HepG2 (cell line): Measurements from ENCODE around the gene SATB2. TPM values are rescaled to one million over a fixed set of nuclear protein-coding genes. Genes with fewer than 3 reads are reported as not detected.
A peak's percentile ranks its signal among the peaks of the same experiment; 100 is the strongest.

Experiments
- ATAC-seq: fragments of 200-7000 bp; cut with Tn5 transposase; 3 replicates; pipeline ENCODE4 v1.9.1; 2020; ENCODE audit warnings: mild to moderate bottlenecking, moderate library complexity
- BruUV-seq: library from RNA; stranded (reverse); fragments of 400-500 nt; replicated peaks from 2 replicates; lab custom pipeline; 2021; lab: Mats Ljungman, UMichigan
- CTCF ChIA-PET: fragments of 300-600 bp; formaldehyde crosslinking; extraction: SDS; loops from one replicate; lab custom pipeline; 2021; ENCODE audit warnings: low total read pairs, inconsistent platforms, low intra/inter-chr PET ratio; lab: Yijun Ruan, JAX
- POLR2A ChIA-PET: fragments of 350-600 bp; sonication (Branson Sonifier 250); formaldehyde crosslinking; loops from one replicate; lab custom pipeline; 2020; ENCODE audit warnings: antibody characterized with exemption, inconsistent platforms; lab: Yijun Ruan, JAX
- DNase-seq: peaks from one replicate; pipeline ENCODE4 v3.0.0-alpha.2; 2015; ENCODE audit warnings: low spot score
- FAIRE-seq: peaks from 3 replicates; lab custom pipeline; 2011; peaks lifted over from hg19 to GRCh38; lab: Jason Lieb, UNC
- H2AFZ ChIP-seq: one replicate; pipeline ENCODE4 v1.6.1; 2011; ENCODE audit warnings: low read length, inconsistent platforms
- H3K27ac ChIP-seq: fragments of 300-600 bp; 3 replicates; pipeline ENCODE4 v1.8.0; 2011; ENCODE audit warnings: mixed run types, mild to moderate bottlenecking, mixed read lengths, low read length, inconsistent platforms; ENCODE audit not compliant: insufficient read depth; ENCODE audit errors: extremely low read length
- H3K27me3 ChIP-seq, 2 experiments: fragments of 200-600 bp in 1 of 2; 2 replicates in 1 of 2; 3 replicates in 1 of 2; pipeline versions ENCODE4 v1.6.0 to v1.8.0; 2011; ENCODE audit warnings: low read length in 2 of 2, mild to moderate bottlenecking in 2 of 2, moderate library complexity in 2 of 2, inconsistent platforms in 1 of 2; ENCODE audit not compliant: insufficient read depth in 2 of 2, control insufficient read depth in 1 of 2
- H3K36me3 ChIP-seq, 2 experiments: fragments of 200-600 bp in 1 of 2; replicated peaks in 1 of 2; 2 replicates in 1 of 2; 3 replicates in 1 of 2; pipeline versions ENCODE4 v1.5.1 to v1.8.0; 2011; ENCODE audit warnings: low read length in 2 of 2, inconsistent platforms in 1 of 2; ENCODE audit not compliant: insufficient read depth in 2 of 2, control insufficient read depth in 1 of 2
- H3K4me1 ChIP-seq: 2 replicates; pipeline ENCODE4 v1.5.1; 2012; ENCODE audit warnings: low read length, inconsistent platforms; ENCODE audit not compliant: insufficient read depth
- H3K4me2 ChIP-seq: 2 replicates; pipeline ENCODE4 v1.6.0; 2011; ENCODE audit warnings: low read depth, low read length, inconsistent platforms
- H3K4me3 ChIP-seq, 3 experiments: fragments of 200-600 bp in 1 of 3; sonication (generic), shearing (Covaris generic) in 1 of 3; replicated peaks in 1 of 3; 2 replicates each; pipeline ENCODE4 v1.5.1; 2011 to 2016; ENCODE audit warnings: low read length in 3 of 3, inconsistent platforms in 2 of 3, low read depth in 2 of 3, mild to moderate bottlenecking in 2 of 3, control low read depth in 1 of 3, mixed read lengths in 1 of 3; ENCODE audit not compliant: insufficient read depth in 1 of 3
- H3K79me2 ChIP-seq: one replicate; pipeline ENCODE4 v1.6.1; 2011; ENCODE audit warnings: low read length, inconsistent platforms; ENCODE audit not compliant: insufficient read depth
- H3K9ac ChIP-seq: 2 replicates; pipeline ENCODE4 v1.6.0; 2011; ENCODE audit warnings: mild to moderate bottlenecking, low read depth, low read length, inconsistent platforms; ENCODE audit not compliant: insufficient read depth
- H3K9me3 ChIP-seq: 2 replicates; pipeline ENCODE4 v1.5.1; 2012; ENCODE audit warnings: mild to moderate bottlenecking, low read length
- H4K20me1 ChIP-seq: 2 replicates; pipeline ENCODE4 v1.6.0; 2011; ENCODE audit warnings: inconsistent platforms, mild to moderate bottlenecking, low read length, moderate library complexity; ENCODE audit not compliant: insufficient read depth
- ARNT2 ChIP-seq: sonication (generic); formaldehyde crosslinking; IDR thresholded peaks from 2 replicates; pipeline ENCODE4 v1.8.0; 2022; ENCODE audit warnings: mild to moderate bottlenecking, low read depth, missing genetic modification reagents, moderate library complexity
- HIVEP1 ChIP-seq: sonication (generic); formaldehyde crosslinking; IDR thresholded peaks from 2 replicates; pipeline ENCODE4 v1.4.0; 2020; ENCODE audit warnings: mild to moderate bottlenecking, missing genetic modification reagents
- JDP2 ChIP-seq: sonication (generic); formaldehyde crosslinking; IDR thresholded peaks from 2 replicates; pipeline ENCODE4 v1.8.1; 2022; ENCODE audit warnings: missing genetic modification reagents, borderline replicate concordance
- KDM3A ChIP-seq: IDR thresholded peaks from 2 replicates; pipeline ENCODE4 v1.6.1; 2018; ENCODE audit warnings: low read depth, missing compliant biosample characterization
- PLRG1 ChIP-seq: fragments of 450-650 bp; conservative IDR thresholded peaks from 2 replicates; pipeline ENCODE4 v1.6.1; 2016
- SAFB2 ChIP-seq: sonication (generic); formaldehyde crosslinking; IDR thresholded peaks from 2 replicates; pipeline ENCODE4 v1.5.1; 2020; ENCODE audit warnings: missing genetic modification reagents, low read depth, mild to moderate bottlenecking, borderline replicate concordance
- SKI ChIP-seq: fragments of 450-650 bp; IDR thresholded peaks from one replicate; pipeline ENCODE4 v1.6.1; 2018; ENCODE audit warnings: mild to moderate bottlenecking; ENCODE audit not compliant: partially characterized antibody
- SNAPC2 ChIP-seq: sonication (generic); formaldehyde crosslinking; IDR thresholded peaks from 2 replicates; pipeline ENCODE4 v1.8.1; 2022; ENCODE audit warnings: mild to moderate bottlenecking, missing genetic modification reagents
- SP1 ChIP-seq, 2 experiments: fragments of 450-650 bp in 1 of 2; sonication (generic) in 1 of 2; formaldehyde crosslinking in 1 of 2; IDR thresholded peaks; 2 replicates each; pipeline versions ENCODE4 v1.4.0 to v1.6.1; 2016 to 2020; ENCODE audit warnings: missing genetic modification reagents in 1 of 2
- SP5 ChIP-seq: IDR thresholded peaks from 2 replicates; pipeline ENCODE4 v1.6.1; 2016; ENCODE audit warnings: low read depth, borderline replicate concordance
- ZKSCAN8 ChIP-seq: IDR thresholded peaks from 2 replicates; pipeline ENCODE4 v1.6.1; 2016; ENCODE audit warnings: borderline replicate concordance, missing genetic modification reagents, missing compliant biosample characterization
- ZNF160 ChIP-seq: sonication (generic); formaldehyde crosslinking; IDR thresholded peaks from 2 replicates; pipeline ENCODE4 v1.8.0; 2022; ENCODE audit warnings: mild to moderate bottlenecking, inconsistent platforms, missing genetic modification reagents
- WGBS: methylation state at CpG from one replicate; pipeline ENCODE4 v1.1.6; 2017; ENCODE audit warnings: low lambda C conversion rate; 5-methylcytosine and 5-hydroxymethylcytosine counted together
- in situ Hi-C: cut with HindIII; loops from 2 replicates; pipeline ENCODE4 v1.10.0; 2017; ENCODE audit warnings: low pct_unique_long_range_greater_than_20kb; ENCODE audit not compliant: extremely low pct_ligation_motif_present
- intact Hi-C: fragments of 100-400 bp; cut with micrococcal nuclease; formaldehyde crosslinking; loops from one replicate; pipeline ENCODE4 v1.10.0; 2022; ENCODE audit not compliant: unreplicated experiment
- polyA plus RNA-seq, 8 experiments: library from polyadenylated mRNA; depleted of rRNA in 3 of 8; stranded (reverse) in 7 of 8; unstranded in 1 of 8; fragments of >200 nt; fragmentation: Illumina TruSeq in 4 of 8; extraction: Trizol in 4 of 8; gene quantifications; 2 replicates each; pipeline versions ENCODE4 v1.2.1 to v1.2.3, GENCODE V29; 2011 to 2016; ENCODE audit warnings: low read depth in 4 of 8, missing spikeins in 1 of 8, mixed read lengths in 1 of 8; ENCODE audit not compliant: insufficient read depth in 1 of 8
- total RNA-seq, 5 experiments: library from RNA; depleted of rRNA; stranded (reverse); fragments of >200 nt; fragmentation: Illumina TruSeq; extraction: Trizol; gene quantifications; 2 replicates each; pipeline ENCODE4 v1.2.3, GENCODE V29; 2016; ENCODE audit warnings: low read depth in 1 of 5
- TF ChIP-seq, protein P1 (sequence below): sonication (generic); formaldehyde crosslinking; IDR thresholded peaks from 2 replicates; pipeline ENCODE4 v1.4.0; 2020; ENCODE audit warnings: mild to moderate bottlenecking, missing genetic modification reagents
- TF ChIP-seq, protein P2 (sequence below): sonication (generic); formaldehyde crosslinking; IDR thresholded peaks from 2 replicates; pipeline ENCODE4 v1.4.0; 2020; ENCODE audit warnings: low read depth, missing genetic modification reagents

Gene SATB2
- total and polyA plus RNA-seq, 2 of the 13 experiments (the other 11 are each of a cell fraction or from before 2014, with no cell fraction given) = 2.5 to 5.5 TPM

DNA sequence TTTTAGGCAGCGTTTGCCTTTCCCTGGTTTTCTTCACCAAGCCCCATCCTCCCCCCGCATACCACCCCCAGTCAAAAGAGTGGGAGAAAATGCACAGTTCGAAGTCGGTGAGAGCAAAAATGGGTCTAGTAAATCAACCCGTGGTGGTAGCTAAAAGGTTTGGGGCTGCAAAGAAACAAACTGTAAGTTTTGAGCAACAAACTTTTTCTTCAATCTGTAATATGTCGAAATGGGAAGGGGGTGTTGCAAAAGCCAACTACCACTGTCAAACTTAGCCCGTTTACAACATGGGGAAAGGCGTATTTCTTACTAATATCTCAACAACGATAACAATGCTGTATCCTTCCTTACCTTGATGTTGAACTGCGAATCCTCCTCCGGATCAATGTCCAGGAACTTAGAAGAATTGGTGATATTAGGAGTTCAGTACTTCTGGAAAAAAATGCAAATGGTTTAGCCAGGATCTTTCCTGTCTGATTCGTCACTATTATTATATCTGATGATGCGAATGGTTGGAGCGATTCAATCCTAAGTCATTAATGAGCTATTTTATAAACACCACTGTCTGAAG lies 2.4 kb upstream of the SATB2 start:
- 17% methylated on average over 14 of the region's 14 CpGs for WGBS
- DNase-seq (no peak), ATAC-seq (no peak), FAIRE-seq (no peak)
- Histone ChIP-seq H3K4me1 (peaks cover 47% of the 10 kb centered on the region), H2AFZ (peak overlapping the region; percentile 99), H3K27me3 (peaks cover 7 to 67% of the 10 kb centered on the region in 2 experiments; a peak in 4 of 5 replicates), H3K4me2 (peak overlapping the region; percentile 99), H3K9ac (peak overlapping the region; percentile 70), H4K20me1 (no peaks in the 10 kb centered on the region), H3K4me3 (peak overlapping the region; percentile 67 to 90 (median 68)), H3K79me2 (no peaks in the 10 kb centered on the region), H3K9me3 (no peaks in the 10 kb centered on the region), H3K36me3 (no peaks in the 10 kb centered on the region), H3K27ac (peak overlapping the region; percentile 72)
- in situ Hi-C loops = no loop called here
- TSS peak; percentile 79 for BruUV-seq
- ChIA-PET CTCF (no interaction called here), POLR2A (interaction anchor here (1.0 kb wide), 1 partner anchor 11 kb away, joined by 6 read pairs; no protein-coding TSS in a partner anchor)
- intact Hi-C loops = loop anchor here (5.0 kb wide), 1 partner anchor 438 kb away; no protein-coding TSS in a partner anchor
- TF ChIP-seq, protein P1, sequence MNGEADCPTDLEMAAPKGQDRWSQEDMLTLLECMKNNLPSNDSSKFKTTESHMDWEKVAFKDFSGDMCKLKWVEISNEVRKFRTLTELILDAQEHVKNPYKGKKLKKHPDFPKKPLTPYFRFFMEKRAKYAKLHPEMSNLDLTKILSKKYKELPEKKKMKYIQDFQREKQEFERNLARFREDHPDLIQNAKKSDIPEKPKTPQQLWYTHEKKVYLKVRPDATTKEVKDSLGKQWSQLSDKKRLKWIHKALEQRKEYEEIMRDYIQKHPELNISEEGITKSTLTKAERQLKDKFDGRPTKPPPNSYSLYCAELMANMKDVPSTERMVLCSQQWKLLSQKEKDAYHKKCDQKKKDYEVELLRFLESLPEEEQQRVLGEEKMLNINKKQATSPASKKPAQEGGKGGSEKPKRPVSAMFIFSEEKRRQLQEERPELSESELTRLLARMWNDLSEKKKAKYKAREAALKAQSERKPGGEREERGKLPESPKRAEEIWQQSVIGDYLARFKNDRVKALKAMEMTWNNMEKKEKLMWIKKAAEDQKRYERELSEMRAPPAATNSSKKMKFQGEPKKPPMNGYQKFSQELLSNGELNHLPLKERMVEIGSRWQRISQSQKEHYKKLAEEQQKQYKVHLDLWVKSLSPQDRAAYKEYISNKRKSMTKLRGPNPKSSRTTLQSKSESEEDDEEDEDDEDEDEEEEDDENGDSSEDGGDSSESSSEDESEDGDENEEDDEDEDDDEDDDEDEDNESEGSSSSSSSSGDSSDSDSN (CRISPR knock-in tag) = no peak
- TF ChIP-seq PLRG1 = no peak
- no peak; the same call in 1 of the 2 replicates for TF ChIP-seq KDM3A
- TF ChIP-seq SP1 (IDR thresholded peaks at IDR 0.05) = no peak
- peak; percentile 9; the same call in 1 of the 2 replicates for TF ChIP-seq SP1 (CRISPR knock-in tag; IDR thresholded peaks at IDR 0.05)
- no peak for TF ChIP-seq HIVEP1 (CRISPR knock-in tag)
- TF ChIP-seq SAFB2 (CRISPR knock-in tag) = no peak
- TF ChIP-seq SKI = no peak
- TF ChIP-seq ZNF160 = no peak
- TF ChIP-seq, protein P2, sequence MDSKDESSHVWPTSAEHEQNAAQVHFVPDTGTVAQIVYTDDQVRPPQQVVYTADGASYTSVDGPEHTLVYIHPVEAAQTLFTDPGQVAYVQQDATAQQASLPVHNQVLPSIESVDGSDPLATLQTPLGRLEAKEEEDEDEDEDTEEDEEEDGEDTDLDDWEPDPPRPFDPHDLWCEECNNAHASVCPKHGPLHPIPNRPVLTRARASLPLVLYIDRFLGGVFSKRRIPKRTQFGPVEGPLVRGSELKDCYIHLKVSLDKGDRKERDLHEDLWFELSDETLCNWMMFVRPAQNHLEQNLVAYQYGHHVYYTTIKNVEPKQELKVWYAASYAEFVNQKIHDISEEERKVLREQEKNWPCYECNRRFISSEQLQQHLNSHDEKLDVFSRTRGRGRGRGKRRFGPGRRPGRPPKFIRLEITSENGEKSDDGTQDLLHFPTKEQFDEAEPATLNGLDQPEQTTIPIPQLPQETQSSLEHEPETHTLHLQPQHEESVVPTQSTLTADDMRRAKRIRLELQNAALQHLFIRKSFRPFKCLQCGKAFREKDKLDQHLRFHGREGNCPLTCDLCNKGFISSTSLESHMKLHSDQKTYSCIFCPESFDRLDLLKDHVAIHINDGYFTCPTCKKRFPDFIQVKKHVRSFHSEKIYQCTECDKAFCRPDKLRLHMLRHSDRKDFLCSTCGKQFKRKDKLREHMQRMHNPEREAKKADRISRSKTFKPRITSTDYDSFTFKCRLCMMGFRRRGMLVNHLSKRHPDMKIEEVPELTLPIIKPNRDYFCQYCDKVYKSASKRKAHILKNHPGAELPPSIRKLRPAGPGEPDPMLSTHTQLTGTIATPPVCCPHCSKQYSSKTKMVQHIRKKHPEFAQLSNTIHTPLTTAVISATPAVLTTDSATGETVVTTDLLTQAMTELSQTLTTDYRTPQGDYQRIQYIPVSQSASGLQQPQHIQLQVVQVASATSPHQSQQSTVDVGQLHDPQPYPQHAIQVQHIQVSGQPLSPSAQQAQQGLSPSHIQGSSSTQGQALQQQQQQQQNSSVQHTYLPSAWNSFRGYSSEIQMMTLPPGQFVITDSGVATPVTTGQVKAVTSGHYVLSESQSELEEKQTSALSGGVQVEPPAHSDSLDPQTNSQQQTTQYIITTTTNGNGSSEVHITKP (CRISPR knock-in tag) = 0 out of 2 replicates have a peak, but pooled peaks have one; percentile 1
- 0 out of 2 replicates have a peak, but pooled peaks have one; percentile 0 for TF ChIP-seq SP5
- peak; percentile 73; the same call in 1 of the 2 replicates for TF ChIP-seq SNAPC2 (CRISPR knock-in tag)
- no peak for TF ChIP-seq JDP2 (CRISPR knock-in tag)
- TF ChIP-seq ZKSCAN8 (CRISPR knock-in tag) = no peak
- no peak for TF ChIP-seq ARNT2 (CRISPR knock-in tag)
